Ishikawa (cell line): ENCODE measurements around the gene ATR.

Experiments
- CEBPB ChIP-seq: IDR thresholded peaks from 2 replicates; pipeline ENCODE4 v1.6.1; 2012
- CREB1 ChIP-seq: IDR thresholded peaks from 2 replicates; pipeline ENCODE4 v1.6.1; 2012; ENCODE audit warnings: low read depth
- EGR1 ChIP-seq: IDR thresholded peaks from 2 replicates; pipeline ENCODE4 v1.6.1; 2012
- EP300 ChIP-seq: IDR thresholded peaks from 2 replicates; pipeline ENCODE4 v1.6.1; 2012; ENCODE audit warnings: borderline replicate concordance
- FOXM1 ChIP-seq: IDR thresholded peaks from 2 replicates; pipeline ENCODE4 v1.6.1; 2012; ENCODE audit warnings: low read depth, borderline replicate concordance
- MAX ChIP-seq: IDR thresholded peaks from 2 replicates; pipeline ENCODE4 v1.6.1; 2012
- NFIC ChIP-seq: IDR thresholded peaks from 2 replicates; pipeline ENCODE4 v1.6.1; 2012
- RAD21 ChIP-seq: IDR thresholded peaks from 2 replicates; pipeline ENCODE4 v1.6.1; 2012; ENCODE audit warnings: low read depth
- REST ChIP-seq: IDR thresholded peaks from 2 replicates; pipeline ENCODE4 v1.6.1; 2012; ENCODE audit warnings: low read depth, mild to moderate bottlenecking
- TAF1 ChIP-seq: IDR thresholded peaks from 2 replicates; pipeline ENCODE4 v1.6.1; 2012; ENCODE audit warnings: low read depth, mild to moderate bottlenecking
- TCF12 ChIP-seq: IDR thresholded peaks from 2 replicates; pipeline ENCODE4 v1.6.1; 2012; ENCODE audit warnings: low read depth
- TEAD4 ChIP-seq: IDR thresholded peaks from 2 replicates; pipeline ENCODE4 v1.6.1; 2012
- USF1 ChIP-seq: IDR thresholded peaks from 2 replicates; pipeline ENCODE4 v1.6.1; 2012
- YY1 ChIP-seq: IDR thresholded peaks from 2 replicates; pipeline ENCODE4 v1.6.1; 2012; ENCODE audit warnings: low read depth
- ZBTB7A ChIP-seq: IDR thresholded peaks from 2 replicates; pipeline ENCODE4 v1.6.1; 2012; ENCODE audit warnings: low read depth

ATR gene

GRCh38 chr3:142624341-142625152, 46.0 kb upstream of the ATR start:
- TF ChIP-seq CEBPB (peak; percentile 71), CREB1 (peak; percentile 3; the same call in 1 of the 2 replicates), FOXM1 (no peak), TCF12 (no peak), EP300 (no peak), YY1 (no peak)

GRCh38 chr3:142623194-142623593, 44.7 kb upstream of the ATR start:
- no peak for TF ChIP-seq NFIC
- TF ChIP-seq YY1: no peak
- TF ChIP-seq REST: no peak
- TF ChIP-seq EP300: no peak
- TF ChIP-seq USF1: no peak
- TF ChIP-seq TEAD4: no peak
- TF ChIP-seq ZBTB7A: no peak
- TF ChIP-seq CREB1: no peak
- TF ChIP-seq FOXM1: no peak
- TF ChIP-seq MAX: no peak
- no peak for TF ChIP-seq RAD21
- TF ChIP-seq TAF1: no peak
- TF ChIP-seq CEBPB: no peak
- TF ChIP-seq EGR1: no peak
- no peak for TF ChIP-seq TCF12

- TF ChIP-seq FOXM1 (no peak), CEBPB (no peak), RAD21 (no peak), ZBTB7A (no peak), EP300 (no peak)
These were observed 43.9 kb upstream of the ATR start for GRCh38 chr3:142622405-142622804.

- TF ChIP-seq EGR1: no peak
These were observed 40.5 kb upstream of the ATR start for GRCh38 chr3:142618917-142619461.

- no peak for TF ChIP-seq EP300
- TF ChIP-seq NFIC: no peak
- no peak for TF ChIP-seq TEAD4
- no peak for TF ChIP-seq CREB1
- TF ChIP-seq ZBTB7A: no peak
- no peak for TF ChIP-seq FOXM1
- no peak for TF ChIP-seq USF1
- no peak for TF ChIP-seq REST
- no peak for TF ChIP-seq TCF12
- TF ChIP-seq MAX: no peak
- TF ChIP-seq CEBPB: no peak
- TF ChIP-seq RAD21: no peak
- TF ChIP-seq EGR1: no peak
- no peak for TF ChIP-seq TAF1
- no peak for TF ChIP-seq YY1
These were observed 36.6 kb upstream of the ATR start for GRCh38 chr3:142615171-142615570.

- TF ChIP-seq TCF12: no peak
- no peak for TF ChIP-seq CREB1
- no peak for TF ChIP-seq RAD21
- no peak for TF ChIP-seq REST
These were observed 35.6 kb upstream of the ATR start for GRCh38 chr3:142614059-142614626.
